Stimulated activated CD4-positive, alpha-beta T cell treated with anti-CD3 and anti-CD28 coated beads, TNF-alpha, amount 100 ng/mL, for 48 hours (primary cell): Measurements from ENCODE around the gene TPPP2.
"Not testable (repeated sequence)": the region's sequence is repeated elsewhere in the genome, so short reads cannot be mapped to it uniquely, and the experiment has no call there.

Experiments used
- DNase-seq, 3 donors: peaks; one replicate each; pipeline ENCODE4 v3.0.0-alpha.2; 2020; ENCODE audit warnings: low read depth in 3 of 3

TPPP2 gene

GRCh38 chr14:21037156-21037555, 7.1 kb downstream of the TPPP2 start:
- no peak for DNase-seq

- DNase-seq: no peak
Observed at GRCh38 chr14:21038441-21039422, 8.7 kb downstream of the TPPP2 start.

- no peak for DNase-seq
Observed at GRCh38 chr14:21039585-21040369, 9.8 kb downstream of the TPPP2 start.

GRCh38 chr14:21040370-21040925, 10.4 kb downstream of the TPPP2 start:
- DNase-seq: no peak

GRCh38 chr14:21040941-21041340, 10.9 kb downstream of the TPPP2 start:
- DNase-seq: not testable (repeated sequence)

GRCh38 chr14:21041676-21042433, 11.8 kb downstream of the TPPP2 start, which contains the start of gene RNASE7:
Gene RNASE7, plus strand, starts transcription at chr14:21042362. Its CDS starts 631 bp downstream, at chr14:21042993.
- DNase-seq: no peak

GRCh38 chr14:21042918-21043317, 12.9 kb downstream of the TPPP2 start:
- DNase-seq: no peak

GRCh38 chr14:21043387-21043973, 13.5 kb downstream of the TPPP2 start:
- DNase-seq: no peak

GRCh38 chr14:21043974-21044618, 14.1 kb downstream of the TPPP2 start:
- no peak for DNase-seq

GRCh38 chr14:21047378-21047781, 17.4 kb downstream of the TPPP2 start:
- no peak for DNase-seq

- no peak for DNase-seq
Observed at GRCh38 chr14:21048638-21049037, 18.6 kb downstream of the TPPP2 start.

GRCh38 chr14:21049271-21049673, 19.3 kb downstream of the TPPP2 start:
- no peak for DNase-seq

- no peak for DNase-seq
Observed at GRCh38 chr14:21050597-21050996, 20.6 kb downstream of the TPPP2 start.

GRCh38 chr14:21053184-21054122, 23.4 kb downstream of the TPPP2 start:
- no peak for DNase-seq

GRCh38 chr14:21054123-21054767, 24.2 kb downstream of the TPPP2 start:
- DNase-seq: no peak

GRCh38 chr14:21054768-21055145, 24.7 kb downstream of the TPPP2 start:
- no peak for DNase-seq

- no peak for DNase-seq
Observed at GRCh38 chr14:21055432-21056117, 25.6 kb downstream of the TPPP2 start.

GRCh38 chr14:21056520-21057163, 26.6 kb downstream of the TPPP2 start:
- DNase-seq: no peak
